Upper lobe of left lung (tissue), 6 donors: ENCODE measurements around the gene ATXN2L. TPM values are rescaled to one million over a fixed set of nuclear protein-coding genes. Genes with fewer than 3 reads are reported as not detected.

Experiments
- ATAC-seq, 2 donors: fragments of 200-7000 bp; cut with Tn5 transposase; one replicate each; pipeline ENCODE4 v1.9.1; 2022; ENCODE audit warnings: mild to moderate bottlenecking in 2 of 2, moderate library complexity in 2 of 2; ENCODE audit not compliant: low FRiP score in 2 of 2
- DNase-seq, 2 donors: peaks; one replicate each; pipeline ENCODE4 v3.0.0-alpha.2; 2019 to 2020
- H3K27ac ChIP-seq, 4 donors: fragments of 200-600 bp; sonication (generic); one replicate each; pipeline ENCODE4 v1.5.1; 2016 to 2019
- H3K27me3 ChIP-seq, 4 donors: fragments of 200-600 bp; sonication (generic); one replicate each; pipeline ENCODE4 v1.5.1; 2017 to 2019
- H3K36me3 ChIP-seq, 4 donors: fragments of 200-600 bp; sonication (generic); one replicate each; pipeline ENCODE4 v1.5.1; 2016 to 2019
- H3K4me1 ChIP-seq, 4 donors: fragments of 200-600 bp; sonication (generic); one replicate each; pipeline ENCODE4 v1.5.1; 2018 to 2019
- H3K4me3 ChIP-seq, 4 donors: fragments of 200-600 bp; sonication (generic); one replicate each; pipeline ENCODE4 v1.5.1; 2017 to 2019; ENCODE audit warnings: mild to moderate bottlenecking in 2 of 4, moderate library complexity in 1 of 4
- H3K9me3 ChIP-seq, 4 donors: fragments of 200-600 bp; sonication (generic); one replicate each; pipeline ENCODE4 v1.5.1; 2018 to 2019
- CTCF ChIP-seq, 6 experiments: fragments of 450-650 bp in 4 of 6; fragments of 200-600 bp in 2 of 6; sonication (generic) in 2 of 6; IDR thresholded peaks; one replicate each; pipeline ENCODE4 v1.5.1; 2016 to 2019; ENCODE audit warnings: antibody characterized with exemption in 6 of 6
- EP300 ChIP-seq, 4 donors: sonication (generic); formaldehyde crosslinking; IDR thresholded peaks; one replicate each; pipeline ENCODE4 v1.5.1; 2017; ENCODE audit warnings: antibody characterized with exemption in 4 of 4, control low read depth in 2 of 4
- POLR2A ChIP-seq, 4 donors: fragments of 450-650 bp; IDR thresholded peaks; one replicate each; pipeline ENCODE4 v1.5.1; 2016 to 2017; ENCODE audit warnings: antibody characterized with exemption in 4 of 4, mild to moderate bottlenecking in 2 of 4
- POLR2AphosphoS5 ChIP-seq, 2 donors: sonication (generic); formaldehyde crosslinking; IDR thresholded peaks; one replicate each; pipeline ENCODE4 v1.5.1; 2017; ENCODE audit warnings: antibody characterized with exemption in 2 of 2
- WGBS, 2 donors: methylation state at CpG; one replicate each; pipeline ENCODE4 v1.1.5; 2017 to 2018; 5-methylcytosine and 5-hydroxymethylcytosine counted together
- total RNA-seq, 6 donors: library from RNA; depleted of rRNA in 4 of 6; stranded (reverse); fragments of >200 nt in 4 of 6; gene quantifications; one replicate each; pipeline versions ENCODE4 v1.1.0 to v1.2.1, GENCODE V29; 2016 to 2021
- donor health status: DM: no; HTN: no; CAD: no; lungs with moderate emphysema.
- donor health status: DM: no; HTN: yes; CAD: no; lungs with severe emphysema.

The ATXN2L gene
- total RNA-seq, 6 donors from 2014 or later = 90.9 to 291 (median 128) TPM

- ATAC-seq = no peak
- DNase-seq = no peak
- 39 to 55% methylated on average over 11 to 12 of the region's 12 CpGs for WGBS, 2 donors
- peaks cover 11 to 18% (median 15%) of the 10 kb centered on the region in 4 donors for H3K4me1 ChIP-seq
- H3K27ac ChIP-seq = no peak overlapping the region
- TF ChIP-seq POLR2AphosphoS5 (IDR thresholded peaks at IDR 0.05) = no peak
- no peak for TF ChIP-seq CTCF (IDR thresholded peaks at IDR 0.05)
- no peak for TF ChIP-seq POLR2A (IDR thresholded peaks at IDR 0.05)
- no peak for TF ChIP-seq EP300 (IDR thresholded peaks at IDR 0.05)
- peaks cover 0 to 10% (median 2%) of the 10 kb centered on the region in 4 donors for H3K27me3 ChIP-seq
- no peak overlapping the region for H3K4me3 ChIP-seq
- H3K9me3 ChIP-seq = no peaks in the 10 kb centered on the region
- peaks cover 0 to 25% (median 13%) of the 10 kb centered on the region in 4 donors for H3K36me3 ChIP-seq
These were observed 54.3 kb downstream of the ATXN2L start for GRCh38 chr16:28876973-28877654.

GRCh38 chr16:28877655-28878000, 54.8 kb downstream of the ATXN2L start:
- ATAC-seq = no peak
- DNase-seq = no peak
- WGBS, 2 donors = 45 to 67% methylated on average over 1 to 2 of the region's 2 CpGs
- H3K4me3 ChIP-seq = no peak overlapping the region
- TF ChIP-seq POLR2AphosphoS5 (IDR thresholded peaks at IDR 0.05) (no peak), EP300 (IDR thresholded peaks at IDR 0.05) (no peak), CTCF (IDR thresholded peaks at IDR 0.05) (no peak), POLR2A (IDR thresholded peaks at IDR 0.05) (no peak)
- peaks cover 11 to 18% (median 15%) of the 10 kb centered on the region in 4 donors for H3K4me1 ChIP-seq
- no peak overlapping the region for H3K27ac ChIP-seq
- peaks cover 0 to 11% (median 2%) of the 10 kb centered on the region in 4 donors for H3K27me3 ChIP-seq
- no peaks in the 10 kb centered on the region for H3K9me3 ChIP-seq
- peaks cover 0 to 20% (median 10%) of the 10 kb centered on the region in 4 donors for H3K36me3 ChIP-seq

GRCh38 chr16:28878083-28878926, 55.5 kb downstream of the ATXN2L start, which contains the start of gene ATP2A1:
TSS of gene ATP2A1 (plus strand) at chr16:28878488. CDS start at chr16:28878672, 184 bp downstream.
- no peak for ATAC-seq
- H3K9me3 ChIP-seq = no peaks in the 10 kb centered on the region
- H3K4me1 ChIP-seq = peaks cover 11 to 18% (median 15%) of the 10 kb centered on the region in 4 donors
- H3K27ac ChIP-seq = no peak within 1 kb of the TSS
- no peak for TF ChIP-seq POLR2A (IDR thresholded peaks at IDR 0.05)
- TF ChIP-seq POLR2AphosphoS5 (IDR thresholded peaks at IDR 0.05) = no peak
- no peak for TF ChIP-seq CTCF (IDR thresholded peaks at IDR 0.05)
- TF ChIP-seq EP300 (IDR thresholded peaks at IDR 0.05) = no peak
- WGBS, 2 donors = 74 to 78% methylated on average over 22 to 25 of the region's 25 CpGs
- H3K27me3 ChIP-seq = peaks cover 0 to 16% (median 3%) of the 10 kb centered on the region in 4 donors
- no peak for DNase-seq
- H3K36me3 ChIP-seq = peaks cover 0 to 13% (median 6%) of the 10 kb centered on the region in 4 donors
- peak within 1 kb of the TSS; percentile 61 to 93 (median 79) for H3K4me3 ChIP-seq

GRCh38 chr16:28879261-28879840, 56.6 kb downstream of the ATXN2L start:
- WGBS, 2 donors = 1 to 16% methylated on average over 4 to 26 of the region's 27 CpGs
- Histone ChIP-seq H3K4me3 (peak overlapping the region; percentile 61 to 93 (median 79)), H3K27me3 (peaks cover 0 to 16% (median 3%) of the 10 kb centered on the region in 4 donors), H3K27ac (no peak overlapping the region), H3K36me3 (peaks cover 0 to 4% (median 2%) of the 10 kb centered on the region in 4 donors), H3K9me3 (no peaks in the 10 kb centered on the region), H3K4me1 (peaks cover 11 to 18% (median 15%) of the 10 kb centered on the region in 4 donors)
- no peak for DNase-seq
- ATAC-seq = peak in 1 of 2 donors; percentile 72
- no peak for TF ChIP-seq POLR2A (IDR thresholded peaks at IDR 0.05)
- no peak for TF ChIP-seq EP300 (IDR thresholded peaks at IDR 0.05)
- TF ChIP-seq POLR2AphosphoS5 (IDR thresholded peaks at IDR 0.05) = no peak
- TF ChIP-seq CTCF (IDR thresholded peaks at IDR 0.05) = no peak
